GM23248 (cell line): Measurements from ENCODE around the gene CYBA. TPM values are rescaled to one million over a fixed set of nuclear protein-coding genes. Genes with fewer than 3 reads are reported as not detected.

Source experiments
- DNase-seq: peaks from one replicate; pipeline ENCODE4 v3.0.0-alpha.2; 2015
- H2AFZ ChIP-seq: fragments of 200-600 bp; sonication (generic); 2 replicates; pipeline ENCODE4 v1.6.1; 2016; ENCODE audit warnings: antibody characterized with exemption
- H3F3A ChIP-seq: fragments of 200-600 bp; sonication (generic); 2 replicates; pipeline ENCODE4 v1.6.1; 2016; ENCODE audit warnings: mild to moderate bottlenecking, antibody characterized with exemption, mixed run types; ENCODE audit not compliant: insufficient read depth
- H3K27ac ChIP-seq: fragments of 200-600 bp; sonication (generic); 2 replicates; pipeline ENCODE4 v1.5.1; 2016; ENCODE audit warnings: mild to moderate bottlenecking
- H3K27me3 ChIP-seq: fragments of 200-600 bp; sonication (generic); replicated peaks from 2 replicates; pipeline ENCODE4 v1.6.1; 2016; ENCODE audit warnings: mild to moderate bottlenecking; ENCODE audit not compliant: insufficient read depth
- H3K36me3 ChIP-seq: fragments of 200-600 bp; sonication (generic); 2 replicates; pipeline ENCODE4 v1.6.1; 2016; ENCODE audit warnings: low read depth, mild to moderate bottlenecking
- H3K4me1 ChIP-seq: fragments of 200-600 bp; sonication (generic); 2 replicates; pipeline ENCODE4 v1.6.1; 2016; ENCODE audit warnings: mild to moderate bottlenecking; ENCODE audit not compliant: insufficient read depth
- H3K4me2 ChIP-seq: fragments of 200-600 bp; sonication (generic); one replicate; pipeline ENCODE4 v1.6.1; 2016; ENCODE audit warnings: mild to moderate bottlenecking; ENCODE audit not compliant: unreplicated experiment
- H3K4me3 ChIP-seq: fragments of 200-600 bp; sonication (generic); 2 replicates; pipeline ENCODE4 v1.5.1; 2016; ENCODE audit warnings: mild to moderate bottlenecking
- H3K79me2 ChIP-seq: fragments of 200-600 bp; sonication (generic); 2 replicates; pipeline ENCODE4 v1.6.1; 2016; ENCODE audit warnings: mild to moderate bottlenecking; ENCODE audit not compliant: insufficient read depth
- H3K9ac ChIP-seq: fragments of 200-600 bp; sonication (generic); 2 replicates; pipeline ENCODE4 v1.6.1; 2016; ENCODE audit warnings: mild to moderate bottlenecking
- H3K9me2 ChIP-seq: fragments of 200-600 bp; sonication (generic); 2 replicates; pipeline ENCODE4 v1.6.1; 2016; ENCODE audit warnings: mixed run types, mild to moderate bottlenecking, moderate library complexity; ENCODE audit not compliant: insufficient read depth
- H3K9me3 ChIP-seq: fragments of 200-600 bp; sonication (generic); one replicate; pipeline ENCODE4 v1.6.1; 2017; ENCODE audit warnings: low read depth
- H4K20me1 ChIP-seq: fragments of 200-600 bp; sonication (generic); 2 replicates; pipeline ENCODE4 v1.6.0; 2016; ENCODE audit not compliant: insufficient read depth
- EZH2 ChIP-seq: fragments of 200-600 bp; sonication (generic); IDR thresholded peaks from 2 replicates; pipeline ENCODE4 v1.6.1; 2018; ENCODE audit warnings: antibody characterized with exemption, mild to moderate bottlenecking; ENCODE audit not compliant: insufficient read depth, poor library complexity, severe bottlenecking
- EZH2phosphoT487 ChIP-seq: fragments of 200-600 bp; sonication (generic); IDR thresholded peaks from 2 replicates; pipeline ENCODE4 v1.6.1; 2018; ENCODE audit warnings: antibody characterized with exemption, moderate library complexity, mild to moderate bottlenecking, low read depth; ENCODE audit not compliant: insufficient read depth
- WGBS, 2 experiments: methylation state at CpG; one replicate each; pipeline ENCODE4 v1.1.6; 2015 to 2017; ENCODE audit warnings: low lambda C conversion rate in 2 of 2, low coverage in 1 of 2; ENCODE audit errors: missing lambda C conversion rate in 2 of 2; 5-methylcytosine and 5-hydroxymethylcytosine counted together
- in situ Hi-C: fragments of 300-500 bp; cut with MboI; formaldehyde crosslinking; loops from 2 replicates; pipeline ENCODE4 v1.15.0; 2020
- polyA plus RNA-seq: library from polyadenylated mRNA; unstranded; fragments of >200 nt; fragmentation: Nextera tagmentation; extraction: Ambion mirVana; gene quantifications from 2 replicates; pipeline ENCODE4 v1.2.1, GENCODE V29; 2016
- total RNA-seq: library from RNA; depleted of rRNA; stranded (reverse); fragments of >200 nt; shearing (Covaris generic); gene quantifications from 2 replicates; pipeline ENCODE4 v1.2.3, GENCODE V29; 2014

Gene CYBA
- total and polyA plus RNA-seq, 2 experiments from 2014 or later, result 270 to 332 TPM

DNA sequence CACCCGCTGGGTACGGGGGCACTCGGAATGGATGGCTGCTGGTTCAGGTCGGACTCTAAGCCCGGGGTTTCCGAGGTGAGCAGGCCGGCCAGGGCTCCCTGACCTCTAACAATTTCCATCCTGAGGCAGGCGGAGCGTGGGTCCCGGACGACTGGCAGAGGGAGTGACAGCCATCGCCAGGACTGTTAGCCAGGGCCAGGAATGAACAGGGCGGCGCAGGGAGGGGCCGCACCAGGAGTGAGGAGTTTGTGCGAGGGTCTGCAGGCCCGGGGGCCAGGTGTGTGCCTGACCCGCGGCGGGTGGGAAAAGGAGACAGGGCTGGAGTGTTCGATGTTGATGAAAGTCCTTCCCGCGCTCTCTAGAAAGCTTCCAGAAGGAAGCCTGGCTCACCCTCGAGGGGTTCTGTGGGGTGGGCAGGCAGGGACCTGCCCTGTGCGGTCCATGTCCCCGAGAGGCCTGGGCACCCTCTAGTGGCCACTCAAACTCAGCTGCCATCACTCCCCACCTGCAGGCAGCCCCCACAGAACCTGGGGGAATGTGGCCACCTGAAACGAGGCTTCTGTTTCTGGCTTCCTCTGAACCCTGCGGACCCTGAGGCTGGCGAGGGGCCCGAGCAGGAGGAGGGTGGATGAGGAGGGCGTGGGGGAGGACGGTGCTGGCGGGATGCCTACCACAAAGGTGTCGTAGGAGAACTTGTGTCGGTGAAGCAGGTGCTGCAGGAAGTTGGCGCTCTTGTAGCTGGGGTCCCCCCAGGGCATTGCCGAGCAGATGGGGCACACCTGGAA is 47.2 kb upstream of the CYBA start:
- no peak overlapping the region for H2AFZ ChIP-seq
- 91 to 95% methylated on average over 37 of the region's 37 CpGs for WGBS, 2 experiments
- no peak overlapping the region for H3K9ac ChIP-seq
- H3K4me1 ChIP-seq, result peaks cover 3% of the 10 kb centered on the region; the same call in 1 of the 2 replicates
- no peaks in the 10 kb centered on the region for H3K79me2 ChIP-seq
- no peak overlapping the region for H3K4me3 ChIP-seq
- no peaks in the 10 kb centered on the region for H3K36me3 ChIP-seq
- H3K4me2 ChIP-seq, result no peak overlapping the region
- no peak for DNase-seq
- H3F3A ChIP-seq, result no peaks in the 10 kb centered on the region
- no peaks in the 10 kb centered on the region for H3K27me3 ChIP-seq
- in situ Hi-C loops, result no loop called here
- no peak overlapping the region for H3K27ac ChIP-seq
- no peaks in the 10 kb centered on the region for H3K9me2 ChIP-seq
- TF ChIP-seq EZH2, result no peak
- TF ChIP-seq EZH2phosphoT487, result no peak
- H3K9me3 ChIP-seq, result no peaks in the 10 kb centered on the region
- no peaks in the 10 kb centered on the region for H4K20me1 ChIP-seq

DNA sequence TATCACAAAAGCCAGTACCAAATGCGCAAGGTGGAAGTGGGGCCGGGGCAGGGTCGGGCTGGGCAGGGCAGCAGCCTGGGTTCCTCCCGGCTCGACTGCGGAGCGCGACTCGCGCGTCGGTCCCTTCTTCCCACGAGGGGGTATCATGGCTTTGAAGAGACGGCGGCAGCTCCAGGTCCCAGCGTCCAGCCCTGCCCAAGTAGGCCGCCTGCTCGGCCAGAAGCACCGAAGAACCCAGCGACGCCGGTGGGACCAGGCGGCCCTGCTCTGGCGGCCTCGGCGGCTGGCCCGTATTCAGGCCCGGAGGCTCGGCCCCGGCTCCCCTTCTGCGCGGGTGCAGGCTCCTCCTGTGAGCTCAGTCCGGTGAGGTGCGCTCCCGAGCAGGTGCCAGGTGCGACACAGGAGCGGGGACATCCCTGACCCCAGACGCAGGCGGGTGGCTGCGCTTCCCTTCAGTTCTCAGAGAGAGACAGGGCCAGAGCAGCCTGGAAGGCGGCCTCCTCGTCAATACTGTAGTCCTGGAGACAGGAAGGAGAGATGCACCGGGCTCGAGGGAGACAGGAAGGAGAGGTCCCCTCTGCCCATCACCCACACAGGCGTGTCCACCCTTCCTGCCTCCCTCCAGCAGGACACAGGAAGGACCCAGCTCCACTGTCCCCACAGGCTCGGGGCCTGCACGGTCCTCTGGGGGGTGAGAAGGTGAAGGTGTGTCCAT is 46.4 kb upstream of the CYBA start:
- no peak overlapping the region for H3K4me2 ChIP-seq
- no peaks in the 10 kb centered on the region for H3K79me2 ChIP-seq
- no peaks in the 10 kb centered on the region for H3K27me3 ChIP-seq
- no peaks in the 10 kb centered on the region for H3K9me2 ChIP-seq
- H3K36me3 ChIP-seq, result no peaks in the 10 kb centered on the region
- DNase-seq, result no peak
- no peaks in the 10 kb centered on the region for H3F3A ChIP-seq
- H3K9me3 ChIP-seq, result no peaks in the 10 kb centered on the region
- H2AFZ ChIP-seq, result no peak overlapping the region
- no peak overlapping the region for H3K27ac ChIP-seq
- H3K4me3 ChIP-seq, result no peak overlapping the region
- no peak overlapping the region for H3K9ac ChIP-seq
- TF ChIP-seq EZH2phosphoT487, result no peak
- no peak for TF ChIP-seq EZH2
- peaks cover 3% of the 10 kb centered on the region; the same call in 1 of the 2 replicates for H3K4me1 ChIP-seq
- in situ Hi-C loops, result no loop called here
- no peaks in the 10 kb centered on the region for H4K20me1 ChIP-seq
- WGBS, 2 experiments, result 91 to 92% methylated on average over 29 to 41 of the region's 47 CpGs

DNA sequence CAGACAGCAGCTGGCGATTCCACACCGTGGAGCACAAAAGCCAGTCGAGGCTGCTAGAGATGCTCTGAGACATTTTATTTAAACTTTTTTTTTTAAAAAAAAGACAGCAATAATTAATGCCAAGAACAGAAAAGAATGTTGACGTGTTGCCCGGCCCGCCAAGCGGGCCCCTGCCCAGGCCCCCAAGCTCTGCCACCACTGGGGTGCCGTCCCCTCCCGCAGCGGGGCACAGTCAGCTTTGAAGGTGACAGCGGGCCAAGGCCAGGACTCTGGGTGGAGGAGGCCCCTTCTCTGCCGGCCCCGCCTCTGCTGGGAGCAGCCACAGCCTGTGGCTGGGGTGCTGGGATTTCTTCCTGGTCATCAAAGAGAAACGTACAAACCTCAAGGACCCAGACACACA is 45.6 kb upstream of the CYBA start:
- H3K9me3 ChIP-seq, result no peaks in the 10 kb centered on the region
- H3K4me3 ChIP-seq, result no peak overlapping the region
- in situ Hi-C loops, result no loop called here
- H3K9ac ChIP-seq, result no peak overlapping the region
- WGBS, 2 experiments, result 85 to 86% methylated on average over 14 of the region's 14 CpGs
- H3K27ac ChIP-seq, result no peak overlapping the region
- H3K4me2 ChIP-seq, result no peak overlapping the region
- no peaks in the 10 kb centered on the region for H4K20me1 ChIP-seq
- no peaks in the 10 kb centered on the region for H3K36me3 ChIP-seq
- H3K79me2 ChIP-seq, result no peaks in the 10 kb centered on the region
- DNase-seq, result no peak
- no peaks in the 10 kb centered on the region for H3K27me3 ChIP-seq
- no peaks in the 10 kb centered on the region for H3F3A ChIP-seq
- H2AFZ ChIP-seq, result no peak overlapping the region
- H3K9me2 ChIP-seq, result no peaks in the 10 kb centered on the region
- H3K4me1 ChIP-seq, result peaks cover 3% of the 10 kb centered on the region; the same call in 1 of the 2 replicates
- TF ChIP-seq EZH2phosphoT487 (no peak), EZH2 (no peak)

DNA sequence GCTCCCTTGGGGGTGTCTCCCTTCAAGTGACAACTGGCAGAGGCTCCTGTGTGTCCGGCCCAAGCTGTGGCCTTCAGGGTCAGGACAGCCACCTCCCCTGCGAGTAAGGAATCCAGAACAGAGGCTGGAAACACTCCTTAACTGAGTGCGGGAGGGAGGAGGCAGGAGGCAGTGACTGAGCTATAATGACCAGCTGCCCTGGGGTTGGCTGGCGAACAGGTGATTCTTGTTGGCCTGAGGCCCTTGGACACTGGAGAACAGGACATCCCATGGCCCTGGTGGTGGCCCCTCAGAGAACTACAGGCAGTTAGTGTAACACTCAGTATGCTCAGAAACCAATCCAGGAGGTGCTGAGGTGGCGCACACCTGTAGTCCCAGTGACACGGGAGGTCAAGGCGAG is 44.9 kb upstream of the CYBA start:
- 87 to 89% methylated on average over 7 of the region's 7 CpGs for WGBS, 2 experiments
- TF ChIP-seq EZH2phosphoT487 (no peak), EZH2 (no peak)
- Histone ChIP-seq H3K79me2 (no peaks in the 10 kb centered on the region), H3K4me3 (no peak overlapping the region), H3K9ac (no peak overlapping the region), H3F3A (no peaks in the 10 kb centered on the region), H3K9me2 (no peaks in the 10 kb centered on the region), H3K4me1 (peaks cover 2% of the 10 kb centered on the region; the same call in 1 of the 2 replicates), H3K36me3 (no peaks in the 10 kb centered on the region), H3K4me2 (no peak overlapping the region), H3K9me3 (no peaks in the 10 kb centered on the region), H3K27ac (no peak overlapping the region), H2AFZ (no peak overlapping the region), H3K27me3 (no peaks in the 10 kb centered on the region), H4K20me1 (no peaks in the 10 kb centered on the region)
- in situ Hi-C loops, result no loop called here
- no peak for DNase-seq
